SHP77 (cell line): Measurements from ENCODE around the gene RNF125.
"Not testable (repeated sequence)": the region's sequence is repeated elsewhere in the genome, so short reads cannot be mapped to it uniquely, and the experiment has no call there.

Experiments
- DNase-seq, 2 experiments: peaks; one replicate each; lab custom pipeline; 2025; lab: John Stamatoyannopoulos, UW

RNF125 gene

DNA sequence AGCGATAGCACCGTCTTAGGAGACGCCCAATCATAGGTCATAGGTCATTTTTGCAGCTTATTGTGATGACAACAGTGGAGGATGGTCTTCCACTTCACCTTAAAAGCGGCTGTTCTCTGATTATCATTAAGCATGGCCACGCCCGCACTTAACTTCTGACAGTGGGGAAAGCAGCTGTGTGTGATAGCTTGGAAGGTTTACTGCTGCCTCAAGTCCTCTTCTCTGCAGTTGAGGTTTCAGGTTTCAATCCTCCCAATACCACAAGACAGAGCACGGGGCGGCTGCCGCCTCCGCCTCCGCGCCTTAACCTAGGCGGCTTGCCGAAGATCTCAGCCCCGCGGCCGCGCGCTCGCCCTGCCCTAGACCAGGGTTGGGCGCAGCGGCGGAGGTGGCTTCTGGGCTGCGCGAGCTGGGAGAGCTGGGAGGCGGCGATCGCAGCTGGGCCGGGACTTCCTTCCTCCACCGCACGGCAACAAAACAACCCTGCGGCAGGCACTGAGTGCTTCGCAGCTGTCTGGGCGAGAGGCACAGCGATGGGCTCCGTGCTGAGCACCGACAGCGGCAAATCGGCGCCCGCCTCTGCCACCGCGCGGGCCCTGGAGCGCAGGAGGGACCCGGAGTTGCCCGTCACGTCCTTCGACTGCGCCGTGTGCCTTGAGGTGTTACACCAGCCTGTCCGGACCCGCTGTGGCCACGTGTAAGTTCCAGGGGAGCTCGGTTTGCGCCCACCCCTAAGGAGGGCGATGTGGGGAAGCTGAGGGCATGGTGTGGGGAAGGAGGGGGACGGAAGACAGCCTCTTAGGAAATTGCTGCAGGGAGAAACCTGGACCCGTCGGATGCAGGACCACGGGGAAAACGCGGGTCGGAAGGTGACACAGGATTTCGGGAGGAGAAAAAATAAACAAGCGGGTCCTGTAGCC, at the start of gene RNF125:
TSS of gene RNF125 (plus strand) at position 495 of the 920 bp plus-strand sequence. CDS start at position 534, 39 bp downstream.
- DNase-seq: peak; percentile 68 to 83

DNA sequence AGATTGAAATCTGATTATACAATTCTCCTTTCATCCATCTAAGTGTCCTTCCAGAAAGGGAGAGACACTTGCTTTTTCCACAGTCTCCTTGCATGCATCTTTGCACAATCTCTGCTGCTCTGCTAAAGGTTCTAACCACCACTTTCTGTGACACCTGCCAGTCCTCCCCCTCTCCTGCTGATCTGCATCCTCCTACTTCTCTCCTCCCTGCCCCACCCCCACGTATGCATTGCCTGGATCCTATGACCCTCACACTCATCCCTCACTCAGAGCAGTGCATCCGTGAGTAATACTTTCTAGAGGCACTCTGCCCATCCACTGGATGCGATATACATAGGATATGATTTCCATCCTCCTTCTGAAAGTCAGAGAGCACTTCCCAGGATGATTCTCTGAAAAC, 48.0 kb upstream of the RNF125 start:
- DNase-seq: no peak

DNA sequence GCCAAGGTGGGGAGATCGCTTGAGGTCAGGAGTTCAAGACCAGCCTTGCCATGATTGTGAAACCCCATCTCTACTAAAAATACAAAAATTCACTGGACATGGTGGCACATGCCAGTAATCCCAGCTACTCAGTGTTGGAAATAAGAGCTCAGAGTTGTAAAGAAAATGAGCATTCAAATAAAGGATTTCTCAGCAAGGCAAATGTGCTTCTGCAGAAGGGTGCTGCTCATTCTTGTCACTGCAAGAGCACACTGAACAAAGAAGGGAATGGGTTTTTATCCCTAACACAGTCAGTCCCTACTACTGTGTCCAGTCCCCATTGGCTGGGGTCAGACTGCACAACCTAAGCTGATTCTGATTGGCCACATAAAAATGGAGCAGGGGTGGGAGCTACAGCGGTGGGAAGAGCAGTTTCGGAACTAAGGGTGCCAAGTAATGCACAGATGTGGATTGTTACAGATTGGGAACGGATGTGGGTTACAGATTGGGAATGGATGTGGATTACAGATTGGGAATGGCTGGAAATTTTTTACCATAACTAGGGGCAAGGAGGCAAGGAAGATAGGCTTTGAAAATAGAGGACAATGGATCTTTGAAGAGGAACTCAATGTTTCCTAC, 44.6 kb upstream of the RNF125 start:
- no peak for DNase-seq

DNA sequence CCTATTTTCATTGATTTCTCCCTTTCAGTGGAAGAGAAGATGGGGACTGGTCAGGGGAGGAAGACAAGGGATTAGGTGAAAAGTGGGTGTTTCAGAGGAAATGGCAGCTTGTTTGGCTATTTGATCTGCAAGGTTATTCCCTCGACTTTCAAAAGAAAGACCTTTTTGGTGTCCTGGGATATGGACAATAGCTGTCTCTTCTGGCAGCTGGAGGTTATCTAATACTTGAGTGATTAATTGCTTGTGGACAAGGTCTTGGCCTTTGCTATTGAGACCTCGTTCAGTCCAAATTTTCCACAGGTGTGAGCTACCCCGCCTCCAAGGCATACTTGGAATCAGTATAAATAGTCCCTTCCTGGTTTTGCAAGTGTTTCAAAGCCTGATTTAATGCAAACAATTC, 42.4 kb upstream of the RNF125 start:
- DNase-seq: no peak

DNA sequence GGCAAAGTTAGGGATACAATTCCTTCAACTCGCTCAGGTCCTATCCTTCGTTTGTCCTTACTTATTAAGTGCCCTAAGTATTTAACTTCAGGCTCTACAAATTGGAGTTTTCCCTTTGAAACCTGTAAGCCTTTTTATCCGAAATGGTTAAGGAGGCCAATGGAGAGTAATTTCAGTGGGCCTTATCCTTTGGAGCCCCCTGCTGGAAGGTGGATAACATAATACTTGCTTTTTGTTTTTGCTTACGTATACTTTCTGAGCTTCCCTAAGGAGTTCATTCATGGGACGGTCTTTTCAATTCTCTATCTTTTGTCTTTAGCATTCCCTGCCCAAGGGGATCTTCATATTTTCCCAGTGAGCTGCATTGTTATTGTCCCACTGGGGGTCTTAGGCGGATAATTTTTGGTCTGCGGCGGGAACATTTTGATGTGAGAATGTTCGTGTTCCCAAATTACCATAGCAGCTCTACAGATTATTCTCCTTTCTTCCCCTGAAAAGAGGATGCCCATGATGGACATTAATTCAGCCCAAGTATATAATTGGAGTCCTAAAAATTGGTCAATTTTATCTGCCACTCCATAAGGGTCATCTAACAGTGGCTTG, 41.3 kb upstream of the RNF125 start:
- DNase-seq: peak; percentile 41 to 49

DNA sequence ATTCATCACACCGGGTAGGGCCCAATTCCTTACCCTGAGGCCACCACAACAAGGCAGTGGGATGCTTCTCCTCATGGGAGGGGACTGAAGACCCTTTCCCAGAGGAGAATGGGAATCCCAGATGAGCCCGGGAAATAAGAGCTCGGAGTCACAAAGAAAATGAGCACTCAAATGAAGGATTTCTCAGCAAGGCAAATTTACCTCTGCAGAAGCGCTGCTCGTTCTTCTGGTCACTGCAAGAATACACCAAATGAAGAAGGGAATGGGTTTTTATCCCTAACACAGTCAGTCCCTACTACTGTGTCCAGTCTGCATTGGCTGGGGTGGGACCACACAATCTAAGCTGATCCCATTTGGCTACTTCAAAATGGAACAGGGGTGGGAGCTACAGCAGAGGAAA, 40.0 kb upstream of the RNF125 start:
- no peak for DNase-seq

DNA sequence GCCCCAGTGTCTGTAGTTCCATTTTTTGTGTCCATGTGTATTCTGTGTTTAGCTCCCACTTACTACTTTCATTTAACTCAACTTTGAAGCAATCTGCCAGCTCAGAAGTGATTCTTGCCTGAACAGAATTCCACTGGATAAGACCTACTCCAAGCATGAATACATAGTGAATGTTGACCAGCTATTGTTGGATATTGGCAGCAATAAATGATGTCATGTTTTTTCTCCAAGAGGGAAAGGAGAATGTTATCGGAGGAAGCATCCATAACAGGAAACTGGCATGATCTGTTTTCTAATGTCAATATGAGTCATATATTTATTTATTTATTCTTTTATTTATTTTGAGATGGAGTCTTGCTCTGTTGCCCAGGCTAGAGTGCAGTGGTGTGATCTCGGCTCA, 38.9 kb upstream of the RNF125 start:
- DNase-seq: no peak

DNA sequence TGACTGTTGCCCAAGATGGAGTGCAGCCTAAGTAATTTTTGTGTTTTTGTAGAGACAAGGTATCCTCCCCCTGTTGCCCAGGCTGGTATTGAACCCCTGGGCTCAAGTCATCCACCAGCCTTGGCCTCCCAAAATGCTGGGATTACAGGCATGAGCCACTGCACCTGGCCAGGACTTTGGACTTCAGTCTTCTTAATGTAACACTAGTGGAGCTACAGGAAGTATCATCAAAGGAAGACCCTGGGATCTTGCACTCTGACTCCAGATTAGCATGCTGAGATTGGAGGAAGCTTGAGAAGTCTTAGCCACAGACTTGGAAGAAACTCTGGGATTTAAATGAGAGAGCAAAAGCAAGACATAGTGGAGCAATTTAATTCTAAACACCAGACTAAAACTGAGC, 37.8 kb upstream of the RNF125 start:
- DNase-seq: no peak

DNA sequence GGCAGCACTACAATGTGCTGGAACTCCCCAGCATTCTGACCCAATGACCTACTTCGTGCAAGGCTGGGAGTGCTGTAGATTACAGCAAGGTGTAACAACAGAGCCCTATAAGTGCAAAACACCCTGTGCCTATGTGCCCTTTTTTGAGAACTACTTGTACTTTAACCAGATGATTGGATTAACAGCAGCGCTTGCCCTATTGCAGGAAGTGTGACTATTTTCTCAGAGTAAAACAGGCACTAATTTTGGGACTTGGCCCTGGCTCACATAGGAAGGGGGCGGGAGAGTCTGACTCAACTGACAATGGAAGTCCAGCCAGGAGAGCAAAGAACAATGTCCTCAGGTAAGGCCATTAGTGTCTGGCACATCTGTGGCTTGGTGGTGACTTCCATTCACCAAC, 35.6 kb upstream of the RNF125 start:
- no peak for DNase-seq

DNA sequence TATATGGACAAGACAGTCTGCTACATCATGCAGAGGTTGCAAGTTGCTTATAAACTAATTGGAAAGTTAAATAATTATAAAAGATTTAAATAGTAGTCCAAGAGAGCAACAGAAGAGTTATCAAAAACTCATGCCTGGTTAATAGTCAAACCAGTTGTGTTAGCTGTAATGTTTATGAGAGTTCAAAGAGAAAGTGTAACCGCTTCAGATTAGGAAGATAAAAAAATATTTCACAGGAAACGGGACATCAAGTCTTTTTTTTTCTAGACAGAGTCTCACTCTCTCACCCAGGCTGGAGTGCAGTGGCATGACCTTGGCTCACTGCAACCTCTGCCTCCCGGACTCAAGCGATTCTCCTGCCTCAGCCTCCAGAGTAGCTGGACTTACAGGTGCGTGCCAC, 34.6 kb upstream of the RNF125 start:
- no peak for DNase-seq

DNA sequence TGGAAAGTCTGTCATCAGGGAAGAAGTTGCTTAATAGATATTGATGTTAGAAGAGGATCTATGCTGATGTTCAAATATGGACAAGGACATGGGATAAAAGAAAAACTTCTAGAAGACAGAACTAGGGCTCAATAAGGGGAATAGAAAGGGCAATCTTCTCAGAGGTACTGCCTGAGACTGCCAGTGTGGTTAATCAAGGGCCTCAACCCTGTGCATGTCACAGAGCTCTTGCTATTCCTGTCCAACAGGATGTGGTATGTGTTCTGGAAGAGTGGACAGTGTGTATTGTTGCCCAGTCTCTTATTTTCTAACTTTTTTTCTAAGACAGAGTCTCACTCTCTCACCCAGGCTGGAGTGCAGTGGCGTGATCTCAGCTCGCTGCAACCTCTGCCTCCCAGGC, 27.8 kb upstream of the RNF125 start:
- no peak for DNase-seq

DNA sequence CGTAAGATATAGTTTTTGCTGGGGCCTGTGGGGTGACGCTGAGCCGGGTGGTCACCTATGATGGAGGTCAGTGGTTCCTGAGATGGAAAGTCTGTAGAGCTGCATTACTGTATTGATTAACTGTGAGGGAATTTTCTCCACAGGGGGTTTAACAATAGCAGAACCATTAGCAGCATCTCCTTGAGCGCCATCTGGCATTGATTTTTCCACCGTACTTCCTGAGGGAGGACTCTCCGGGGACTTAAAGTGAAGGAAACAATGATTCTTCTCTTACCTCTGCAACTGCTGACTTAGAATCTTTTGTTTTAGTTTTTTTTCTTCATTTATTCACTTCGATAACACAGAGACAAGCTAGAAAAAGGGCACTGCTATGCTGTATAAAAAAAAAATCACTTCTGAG, 22.6 kb upstream of the RNF125 start:
- DNase-seq: no peak

DNA sequence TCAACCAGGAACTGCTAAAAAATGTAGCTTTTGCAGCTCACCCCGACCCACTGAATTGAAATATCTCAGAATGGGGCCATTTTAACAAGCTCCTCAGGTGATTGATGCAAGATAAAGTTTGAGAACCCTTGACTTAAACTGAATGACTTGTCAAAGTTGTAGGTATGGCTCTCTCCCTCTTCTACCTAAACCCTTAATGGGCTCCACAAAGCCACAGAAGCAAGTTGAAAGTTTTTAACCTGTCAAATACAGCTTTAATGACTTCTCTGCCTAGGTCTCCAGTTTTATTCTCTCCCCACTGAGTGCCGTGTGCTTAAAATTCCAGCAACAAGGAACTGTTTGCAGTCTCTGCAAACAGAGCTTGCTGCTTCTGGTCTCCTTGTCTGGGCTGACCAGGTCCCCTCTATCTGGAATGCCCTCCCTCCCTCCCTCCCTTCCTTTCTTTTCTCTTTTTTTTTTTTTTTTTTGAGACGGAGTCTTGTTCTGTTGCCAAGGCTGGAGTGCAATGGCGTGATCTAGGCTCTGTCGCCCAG, 19.7 kb upstream of the RNF125 start:
- no peak for DNase-seq

DNA sequence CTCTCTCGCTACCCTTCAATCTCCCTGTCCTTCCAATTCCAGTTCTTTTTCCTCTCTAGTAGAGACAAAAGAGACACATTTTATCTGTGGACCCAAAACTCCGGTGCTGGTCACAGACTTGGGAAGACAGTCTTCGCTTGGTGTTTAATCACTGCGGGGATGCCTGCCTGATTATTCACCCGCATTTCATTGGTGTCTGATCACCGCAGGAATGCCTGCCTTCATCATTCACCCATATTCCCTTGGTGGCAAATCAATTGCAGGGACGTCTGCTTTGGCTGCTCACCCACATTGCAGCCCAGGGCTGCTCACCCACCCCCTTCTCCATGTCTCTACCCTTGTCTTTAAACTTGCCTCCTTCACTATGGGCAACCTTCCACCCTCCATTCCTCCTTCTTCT, 17.5 kb upstream of the RNF125 start:
- not testable (repeated sequence) for DNase-seq

DNA sequence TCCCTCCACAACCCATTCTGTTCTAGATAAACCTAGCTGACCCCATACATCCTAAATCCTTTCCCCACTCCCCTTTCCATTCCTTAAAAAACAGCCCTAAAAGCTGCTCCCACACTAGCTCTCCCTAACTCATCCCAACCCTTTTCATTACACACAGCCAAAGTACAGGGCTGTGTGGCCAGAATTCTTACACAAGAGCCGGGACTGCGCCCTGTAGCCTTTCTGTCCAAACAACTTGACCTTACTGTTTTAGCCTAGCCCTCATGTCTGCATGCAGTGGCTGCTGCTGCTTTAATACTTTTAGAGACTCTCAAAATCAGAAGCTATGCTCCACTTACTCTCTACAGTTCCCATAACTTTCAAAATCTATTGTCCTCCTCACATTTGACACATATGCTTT, 14.8 kb upstream of the RNF125 start:
- DNase-seq: not testable (repeated sequence)

DNA sequence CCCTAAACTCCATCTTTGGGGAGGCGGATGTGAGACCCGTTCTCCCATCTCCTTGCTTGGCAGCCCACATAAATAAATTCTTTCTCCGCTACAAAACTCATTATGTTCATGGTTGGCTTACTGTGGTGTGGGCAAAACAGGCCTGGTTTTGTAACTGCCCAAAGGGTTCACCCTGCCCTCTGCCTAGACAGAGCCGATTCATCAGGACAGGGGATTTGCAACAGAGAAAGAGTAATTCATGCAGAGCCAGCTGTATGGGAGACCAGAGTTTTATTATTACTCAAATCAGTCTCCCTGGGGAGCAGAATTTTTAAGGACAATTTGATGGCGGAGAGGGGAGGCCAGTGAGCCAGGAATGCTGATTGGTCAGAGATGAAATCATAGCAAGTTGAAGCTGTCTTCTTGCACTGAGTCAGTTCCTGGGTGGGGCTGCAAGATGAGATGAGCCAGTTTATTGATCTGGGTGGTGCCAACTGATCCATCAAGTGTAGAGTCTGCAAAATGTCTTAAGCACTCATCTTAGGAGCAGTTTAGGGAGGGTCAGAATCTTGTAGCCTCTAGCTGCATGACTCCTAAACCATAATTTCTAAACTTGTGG, 8.4 kb upstream of the RNF125 start:
- no peak for DNase-seq

DNA sequence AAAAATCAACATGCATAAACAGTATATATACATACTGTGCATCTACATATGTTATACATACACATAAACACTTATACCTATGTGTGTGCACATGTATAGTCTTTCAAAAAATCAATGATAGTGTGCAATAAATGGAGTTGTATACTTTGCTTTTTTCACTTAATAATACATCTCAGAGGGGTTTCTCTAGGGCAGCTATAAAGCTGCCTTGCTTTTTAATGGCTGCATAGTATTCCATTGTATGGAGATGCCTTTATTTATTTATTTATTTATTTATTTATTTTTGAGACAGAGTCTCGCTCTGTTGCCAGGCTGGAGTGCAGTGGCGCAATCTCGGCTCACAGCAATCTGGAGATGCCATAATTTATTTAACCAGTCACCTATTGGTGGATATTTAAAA, 7.4 kb upstream of the RNF125 start:
- no peak for DNase-seq

DNA sequence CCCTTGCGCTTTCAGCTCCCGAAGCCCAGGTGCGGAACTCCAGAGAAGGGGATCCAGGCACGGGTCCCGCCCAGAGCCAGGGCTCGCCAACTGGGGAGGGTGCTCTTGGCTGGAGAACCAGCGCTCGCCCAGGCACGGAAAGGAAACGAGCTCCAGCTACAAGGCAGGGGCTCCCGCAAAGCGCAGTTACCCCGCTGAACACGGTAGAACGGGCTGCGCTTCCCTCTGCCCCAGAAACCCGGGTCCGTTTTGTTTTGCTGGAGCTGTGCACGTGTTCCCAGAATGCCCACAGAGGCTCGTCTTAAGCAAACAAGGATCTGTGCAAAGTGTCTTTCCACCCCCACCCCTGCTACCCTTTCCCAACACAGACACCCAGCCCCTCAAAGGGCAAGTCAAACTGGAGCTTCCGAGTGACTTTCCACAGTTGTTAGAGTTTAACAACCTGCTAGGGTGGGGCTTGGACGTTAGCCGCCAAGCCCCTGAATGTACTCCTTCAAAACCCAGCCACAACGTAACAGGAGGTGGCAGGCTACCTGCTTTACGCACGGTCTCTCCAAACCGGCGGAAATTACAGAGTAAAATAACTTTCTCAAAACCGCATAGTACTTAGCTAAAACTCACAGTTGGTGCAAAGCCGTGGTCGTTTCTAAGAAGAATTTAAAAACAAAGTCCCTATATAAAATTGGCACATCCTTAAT, 775 bp downstream of the RNF125 start:
- peak; percentile 23 to 24 for DNase-seq

DNA sequence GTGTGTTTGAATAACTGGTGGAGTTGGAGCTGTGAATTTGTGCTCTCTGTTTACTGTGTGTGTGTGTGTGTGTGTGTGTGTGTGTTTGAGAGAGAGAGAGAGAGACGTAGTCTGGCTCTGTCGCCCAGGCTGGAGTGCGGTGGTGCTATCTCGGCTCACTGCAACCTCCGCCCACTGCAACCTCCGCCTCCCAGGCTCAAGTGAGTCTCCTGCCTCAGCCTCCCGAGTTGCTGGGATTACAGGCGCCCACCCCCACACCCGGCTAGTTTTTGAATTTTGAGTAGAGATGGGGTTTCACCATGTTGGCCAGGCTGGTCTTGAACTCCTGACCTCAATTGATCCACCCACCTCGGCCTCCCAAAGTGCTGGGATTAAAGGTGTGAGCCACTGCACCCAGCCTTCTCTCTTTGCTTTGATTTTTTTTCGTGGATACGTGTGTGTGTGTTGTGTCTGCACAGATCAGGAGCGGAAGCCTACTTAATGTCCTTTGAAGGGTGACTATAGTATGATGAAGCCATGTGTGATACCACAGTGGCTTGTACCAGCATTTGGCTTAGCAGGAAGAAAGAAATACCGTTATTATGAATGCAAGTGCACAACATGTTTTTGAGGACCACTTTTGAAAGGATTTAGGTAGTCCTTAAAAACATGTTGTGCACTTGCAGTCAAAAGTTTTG, 1.5 kb downstream of the RNF125 start:
- not testable (repeated sequence) for DNase-seq

DNA sequence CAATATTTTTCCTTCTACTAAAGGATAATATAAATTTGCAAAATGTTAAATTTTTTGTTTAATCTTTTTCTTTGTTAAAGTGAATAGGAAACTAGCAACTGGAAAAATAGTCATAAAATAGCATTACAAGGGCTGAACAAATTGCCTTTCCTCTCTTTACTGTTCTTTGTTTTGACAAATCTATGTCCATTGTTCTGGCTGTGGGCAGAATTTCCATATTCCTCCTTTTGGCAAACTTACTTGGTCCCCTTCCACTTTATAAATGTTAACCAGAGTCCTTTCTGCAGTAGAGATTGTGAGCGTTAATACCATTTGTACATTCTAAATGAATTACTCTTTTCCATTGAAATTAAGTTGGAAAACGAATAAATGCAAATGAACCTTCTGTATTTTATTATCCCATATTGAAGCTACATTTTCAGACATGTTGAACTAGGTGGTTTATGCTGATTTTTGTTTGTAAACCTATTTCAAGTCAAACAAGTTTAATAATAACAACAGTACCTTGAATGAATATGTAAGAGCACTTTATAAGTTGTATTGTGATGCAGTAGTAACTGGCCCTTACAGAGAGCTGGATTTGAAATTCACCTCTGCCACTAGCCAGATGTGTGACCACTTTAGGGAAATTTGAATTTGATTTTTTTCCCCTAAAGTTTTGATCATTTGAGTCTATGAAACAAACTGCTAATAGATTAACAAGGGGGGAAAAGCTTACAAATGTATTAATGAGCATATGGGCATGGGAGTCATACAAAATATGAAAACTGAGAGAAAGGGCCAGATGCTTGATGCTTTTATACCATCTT, 3.3 kb downstream of the RNF125 start:
- DNase-seq: no peak
